Trophoblast cell (in vitro differentiated cells and primary cell): Measurements from ENCODE around the gene TBX6.

ENCODE experiments used
- DNase-seq, 2 donors: peaks; one replicate each; pipeline ENCODE4 v3.0.0-alpha.2; 2016
- H2AFZ ChIP-seq: 2 replicates; pipeline ENCODE4 v1.6.1; 2013; ENCODE audit warnings: low read length, moderate library complexity, mild to moderate bottlenecking; ENCODE audit not compliant: insufficient read depth, poor library complexity
- H2AK5ac ChIP-seq: 2 replicates; pipeline ENCODE4 v1.6.1; 2013; ENCODE audit warnings: mild to moderate bottlenecking, low read length
- H2BK120ac ChIP-seq: 2 replicates; pipeline ENCODE4 v1.6.1; 2013; ENCODE audit warnings: low read length, mild to moderate bottlenecking, moderate library complexity; ENCODE audit not compliant: insufficient read depth, poor library complexity
- H2BK12ac ChIP-seq: 2 replicates; pipeline ENCODE4 v1.6.1; 2013; ENCODE audit warnings: mild to moderate bottlenecking, low read length, moderate library complexity
- H2BK5ac ChIP-seq: 2 replicates; pipeline ENCODE4 v1.6.1; 2013; ENCODE audit warnings: low read length, low read depth, moderate library complexity, mild to moderate bottlenecking; ENCODE audit not compliant: poor library complexity
- H3K14ac ChIP-seq: 2 replicates; pipeline ENCODE4 v1.6.1; 2013; ENCODE audit warnings: mild to moderate bottlenecking, low read length
- H3K18ac ChIP-seq: 2 replicates; pipeline ENCODE4 v1.6.1; 2013; ENCODE audit warnings: mild to moderate bottlenecking, low read length
- H3K23ac ChIP-seq: 2 replicates; pipeline ENCODE4 v1.6.1; 2013; ENCODE audit warnings: low read length
- H3K27ac ChIP-seq: 2 replicates; pipeline ENCODE4 v1.5.1; 2013; ENCODE audit warnings: low read depth, mild to moderate bottlenecking, inconsistent platforms, low read length, moderate library complexity
- H3K27me3 ChIP-seq: 2 replicates; pipeline ENCODE4 v1.6.1; 2013; ENCODE audit warnings: inconsistent platforms, mild to moderate bottlenecking, low read length, moderate library complexity; ENCODE audit not compliant: insufficient read depth
- H3K36me3 ChIP-seq, 2 experiments: 1 replicate in 1 of 2; 2 replicates in 1 of 2; pipeline ENCODE4 v1.6.1; 2013; ENCODE audit warnings: low read length in 2 of 2, mild to moderate bottlenecking in 2 of 2, moderate library complexity in 1 of 2; ENCODE audit not compliant: insufficient read depth in 2 of 2, control insufficient read depth in 1 of 2
- H3K4ac ChIP-seq: 2 replicates; pipeline ENCODE4 v1.6.1; 2013; ENCODE audit warnings: low read depth, mild to moderate bottlenecking, low read length, moderate library complexity
- H3K4me1 ChIP-seq, 2 experiments: 1 replicate in 1 of 2; 2 replicates in 1 of 2; pipeline ENCODE4 v1.6.1; 2013; ENCODE audit warnings: low read length in 2 of 2, mild to moderate bottlenecking in 2 of 2, moderate library complexity in 1 of 2; ENCODE audit not compliant: insufficient read depth in 2 of 2, control insufficient read depth in 1 of 2
- H3K4me2 ChIP-seq: 2 replicates; pipeline ENCODE4 v1.6.1; 2013; ENCODE audit warnings: inconsistent platforms, mild to moderate bottlenecking, low read length, moderate library complexity
- H3K4me3 ChIP-seq: 2 replicates; pipeline ENCODE4 v1.5.1; 2013; ENCODE audit warnings: mild to moderate bottlenecking, low read depth, low read length, inconsistent platforms
- H3K79me1 ChIP-seq: one replicate; pipeline ENCODE4 v1.6.1; 2013; ENCODE audit warnings: low read length
- H3K79me2 ChIP-seq: 2 replicates; pipeline ENCODE4 v1.6.1; 2013; ENCODE audit warnings: low read length, mild to moderate bottlenecking; ENCODE audit not compliant: control insufficient read depth, insufficient read depth, poor library complexity
- H3K9ac ChIP-seq: 2 replicates; pipeline ENCODE4 v1.6.1; 2013; ENCODE audit warnings: mild to moderate bottlenecking, low read length
- H3K9me3 ChIP-seq: 2 replicates; pipeline ENCODE4 v1.6.1; 2013; ENCODE audit warnings: low read depth, mild to moderate bottlenecking, control low read depth, inconsistent platforms, low read length; ENCODE audit not compliant: insufficient read depth
- H4K12ac ChIP-seq: 2 replicates; pipeline ENCODE4 v1.6.1; 2013; ENCODE audit warnings: low read depth, mild to moderate bottlenecking, low read length, moderate library complexity
- H4K8ac ChIP-seq: 2 replicates; pipeline ENCODE4 v1.6.1; 2013; ENCODE audit warnings: low read depth, mild to moderate bottlenecking, low read length, moderate library complexity
- H4K91ac ChIP-seq: one replicate; pipeline ENCODE4 v1.6.1; 2013; ENCODE audit warnings: low read depth, mild to moderate bottlenecking, low read length, moderate library complexity
- WGBS: extraction: QIAGEN DNeasy Blood & Tissue Kit; methylation state at CpG from one replicate; pipeline ENCODE4 v1.1.7; 2013; ENCODE audit warnings: missing lambda C conversion rate; ENCODE audit not compliant: insufficient read length, insufficient coverage; ENCODE audit errors: extremely low coverage; 5-methylcytosine and 5-hydroxymethylcytosine counted together

The TBX6 gene

GRCh38 chr16:30119428-30119827, 27.7 kb upstream of the TBX6 start:
- Histone ChIP-seq H3K23ac (no peak overlapping the region), H3K36me3 (peaks cover 15 to 21% of the 10 kb centered on the region in 2 experiments), H2BK120ac (no peak overlapping the region), H3K27ac (no peak overlapping the region), H3K18ac (no peak overlapping the region), H3K79me2 (peaks cover 7% of the 10 kb centered on the region), H3K27me3 (no peaks in the 10 kb centered on the region), H2BK5ac (no peak overlapping the region), H4K12ac (no peak overlapping the region), H3K79me1 (peaks cover 9% of the 10 kb centered on the region), H3K9me3 (no peaks in the 10 kb centered on the region), H2AK5ac (no peak overlapping the region), H3K14ac (no peak overlapping the region), H3K4me1 (peaks cover 13 to 19% of the 10 kb centered on the region in 2 experiments), H3K9ac (no peak overlapping the region), H4K91ac (no peak overlapping the region), H2AFZ (no peak overlapping the region), H3K4me3 (no peak overlapping the region), H3K4ac (no peak overlapping the region), H3K4me2 (no peak overlapping the region), H2BK12ac (no peak overlapping the region), H4K8ac (no peak overlapping the region)
- DNase-seq: no peak
- WGBS: no CpG with 5 or more reads among the region's 2 CpGs

GRCh38 chr16:30117768-30118167, 26.0 kb upstream of the TBX6 start:
- Histone ChIP-seq H2AK5ac (no peak overlapping the region), H2AFZ (no peak overlapping the region), H3K4me1 (peaks cover 13 to 19% of the 10 kb centered on the region in 2 experiments), H3K79me1 (peaks cover 4% of the 10 kb centered on the region), H2BK120ac (no peak overlapping the region), H2BK5ac (no peak overlapping the region), H4K91ac (no peak overlapping the region), H3K9me3 (no peaks in the 10 kb centered on the region), H3K23ac (no peak overlapping the region), H2BK12ac (no peak overlapping the region), H3K18ac (no peak overlapping the region), H3K14ac (no peak overlapping the region), H4K12ac (no peak overlapping the region), H3K79me2 (peaks cover 5% of the 10 kb centered on the region), H3K27me3 (no peaks in the 10 kb centered on the region), H4K8ac (no peak overlapping the region), H3K9ac (no peak overlapping the region), H3K4me3 (no peak overlapping the region), H3K27ac (no peak overlapping the region), H3K4me2 (no peak overlapping the region), H3K4ac (no peak overlapping the region), H3K36me3 (peaks cover 17 to 22% of the 10 kb centered on the region in 2 experiments)
- DNase-seq: peak; percentile 99
- no CpG with 5 or more reads among the region's 10 CpGs for WGBS

- peak; percentile 95 for DNase-seq
- Histone ChIP-seq H2BK12ac (no peak overlapping the region), H3K4me1 (peaks cover 7 to 10% of the 10 kb centered on the region in 2 experiments), H2BK5ac (no peak overlapping the region), H3K79me2 (no peaks in the 10 kb centered on the region), H4K12ac (no peak overlapping the region), H3K27ac (no peak overlapping the region), H3K36me3 (peaks cover 17 to 22% of the 10 kb centered on the region in 2 experiments), H3K23ac (no peak overlapping the region), H3K4me2 (no peak overlapping the region), H3K9ac (no peak overlapping the region), H2BK120ac (no peak overlapping the region), H3K79me1 (no peaks in the 10 kb centered on the region), H3K4ac (no peak overlapping the region), H3K9me3 (no peaks in the 10 kb centered on the region), H3K14ac (no peak overlapping the region), H2AFZ (no peak overlapping the region), H3K18ac (no peak overlapping the region), H4K8ac (no peak overlapping the region), H3K4me3 (no peak overlapping the region), H3K27me3 (no peaks in the 10 kb centered on the region), H4K91ac (no peak overlapping the region), H2AK5ac (no peak overlapping the region)
- no CpG with 5 or more reads among the region's 16 CpGs for WGBS
Observed at GRCh38 chr16:30116291-30117207, 24.8 kb upstream of the TBX6 start.

- H3K79me2 ChIP-seq: no peaks in the 10 kb centered on the region
- H3K36me3 ChIP-seq: peaks cover 17 to 24% of the 10 kb centered on the region in 2 experiments
- no peaks in the 10 kb centered on the region for H3K27me3 ChIP-seq
- no peak overlapping the region for H2BK120ac ChIP-seq
- no peak overlapping the region for H2BK12ac ChIP-seq
- H3K4ac ChIP-seq: no peak overlapping the region
- H3K27ac ChIP-seq: no peak overlapping the region
- H3K4me3 ChIP-seq: no peak overlapping the region
- H4K91ac ChIP-seq: no peak overlapping the region
- no CpG with 5 or more reads among the region's 7 CpGs for WGBS
- no peaks in the 10 kb centered on the region for H3K79me1 ChIP-seq
- H3K23ac ChIP-seq: no peak overlapping the region
- H3K9me3 ChIP-seq: no peaks in the 10 kb centered on the region
- H2AK5ac ChIP-seq: no peak overlapping the region
- H4K12ac ChIP-seq: no peak overlapping the region
- no peak overlapping the region for H2BK5ac ChIP-seq
- no peak overlapping the region for H3K18ac ChIP-seq
- H3K14ac ChIP-seq: no peak overlapping the region
- H3K9ac ChIP-seq: no peak overlapping the region
- H2AFZ ChIP-seq: no peak overlapping the region
- peak; percentile 64 to 67 for DNase-seq
- peaks cover 7 to 9% of the 10 kb centered on the region in 2 experiments for H3K4me1 ChIP-seq
- no peak overlapping the region for H4K8ac ChIP-seq
- no peak overlapping the region for H3K4me2 ChIP-seq
Observed at GRCh38 chr16:30115238-30115637, 23.5 kb upstream of the TBX6 start.
